NT2/D1 (cell line): ENCODE data around the gene ADAMTSL2.

ENCODE experiments used
- SUZ12 ChIP-seq: IDR thresholded peaks from 2 replicates; pipeline ENCODE4 v1.6.1; 2011; ENCODE audit not compliant: insufficient read length, insufficient read depth; ENCODE audit errors: extremely low read depth
- YY1 ChIP-seq: IDR thresholded peaks from 2 replicates; pipeline ENCODE4 v1.6.1; 2011; ENCODE audit not compliant: insufficient read length, insufficient read depth
- ZNF274 ChIP-seq: IDR thresholded peaks from 2 replicates; pipeline ENCODE4 v1.6.1; 2011; ENCODE audit warnings: mild to moderate bottlenecking, low read depth, low read length

DNA sequence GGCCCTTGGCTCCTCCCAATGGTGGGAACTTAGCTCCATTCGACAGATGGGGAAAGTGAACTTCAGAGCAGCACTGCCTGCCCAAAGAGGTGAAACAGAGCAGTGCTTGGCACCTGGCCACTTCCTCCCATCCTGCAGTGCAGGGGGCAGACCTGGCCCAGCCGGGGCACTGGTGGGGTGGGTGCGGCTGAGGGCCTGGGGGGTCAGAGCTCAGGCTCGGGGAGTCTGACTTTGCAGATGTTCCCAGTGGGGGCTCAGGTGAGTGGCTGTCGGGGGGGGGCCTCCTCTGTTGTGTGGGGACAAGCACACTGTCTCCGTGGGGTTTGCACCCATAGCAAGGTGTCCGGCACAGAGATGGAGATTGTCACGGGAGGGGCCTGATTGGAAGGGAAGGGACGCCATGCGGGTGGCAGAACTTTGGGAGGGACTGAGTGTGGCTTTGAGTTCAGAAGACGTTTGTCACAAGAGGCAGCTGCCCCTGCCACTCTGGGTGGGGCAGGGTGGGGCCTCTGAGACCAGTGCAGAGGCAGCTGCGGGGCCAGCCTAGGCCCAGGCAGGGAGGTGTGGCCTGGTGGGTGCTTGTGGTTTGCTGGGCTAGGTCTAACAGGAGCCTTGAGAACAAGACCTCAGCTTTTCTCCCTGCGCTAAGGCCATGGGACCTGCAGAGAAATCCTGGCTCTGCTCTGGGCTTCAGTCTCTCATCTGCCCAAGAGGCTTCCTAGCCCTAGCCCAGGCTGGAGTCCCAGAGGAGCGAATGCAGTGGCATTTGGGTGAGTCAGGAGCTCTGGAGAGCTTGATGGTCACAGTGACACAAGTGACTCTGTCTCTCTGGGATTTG lies 12.2 kb upstream of the ADAMTSL2 start:
- TF ChIP-seq YY1 (no peak), SUZ12 (no peak), ZNF274 (no peak)
